GM23338 (cell line): ENCODE data around the gene HIF1AN. TPM values are rescaled to one million over a fixed set of nuclear protein-coding genes. Genes with fewer than 3 reads are reported as not detected.

Source experiments
- ATAC-seq: fragments of 200-7000 bp; cut with Tn5 transposase; 3 replicates; pipeline ENCODE4 v1.9.1; 2020
- DNase-seq: peaks from one replicate; pipeline ENCODE4 v3.0.0-alpha.2; 2015; ENCODE audit warnings: low spot score
- H2AFZ ChIP-seq: fragments of 200-600 bp; sonication (generic); 2 replicates; pipeline ENCODE4 v1.8.0; 2016; ENCODE audit warnings: antibody characterized with exemption, mild to moderate bottlenecking, moderate library complexity
- H3F3A ChIP-seq: fragments of 200-600 bp; sonication (generic); replicated peaks from 2 replicates; pipeline ENCODE4 v1.8.0; 2017; ENCODE audit warnings: antibody characterized with exemption, mixed run types, low read depth
- H3K27ac ChIP-seq: fragments of 200-600 bp; sonication (generic); 2 replicates; pipeline ENCODE4 v1.6.1; 2016; ENCODE audit warnings: low read depth
- H3K27me3 ChIP-seq: fragments of 200-600 bp; sonication (generic); 2 replicates; pipeline ENCODE4 v1.8.0; 2016; ENCODE audit warnings: mild to moderate bottlenecking, mixed run types, moderate library complexity; ENCODE audit not compliant: insufficient read depth
- H3K36me3 ChIP-seq: fragments of 200-600 bp; sonication (generic); 2 replicates; pipeline ENCODE4 v1.8.0; 2016; ENCODE audit warnings: mild to moderate bottlenecking; ENCODE audit not compliant: insufficient read depth
- H3K4me1 ChIP-seq: fragments of 200-600 bp; sonication (generic); 2 replicates; pipeline ENCODE4 v1.8.0; 2016; ENCODE audit warnings: mild to moderate bottlenecking, moderate library complexity; ENCODE audit not compliant: insufficient read depth
- H3K4me2 ChIP-seq: fragments of 200-600 bp; sonication (generic); 2 replicates; pipeline ENCODE4 v1.7.1; 2017; ENCODE audit warnings: mixed run types
- H3K4me3 ChIP-seq: fragments of 200-600 bp; sonication (generic); 2 replicates; pipeline ENCODE4 v1.6.1; 2016; ENCODE audit warnings: mixed run types
- H3K79me2 ChIP-seq: fragments of 200-600 bp; sonication (generic); replicated peaks from 2 replicates; pipeline ENCODE4 v1.8.0; 2017; ENCODE audit warnings: mild to moderate bottlenecking; ENCODE audit not compliant: insufficient read depth
- H3K9me2 ChIP-seq: fragments of 200-600 bp; sonication (generic); 2 replicates; pipeline ENCODE4 v1.8.0; 2017; ENCODE audit not compliant: insufficient read depth
- H4K20me1 ChIP-seq: fragments of 200-600 bp; sonication (generic); replicated peaks from 2 replicates; pipeline ENCODE4 v1.8.0; 2017; ENCODE audit warnings: mild to moderate bottlenecking; ENCODE audit not compliant: insufficient read depth
- H3K27ac Mint-ChIP-seq: 2 replicates; pipeline ENCODE4 v1.8.0; 2020; ENCODE audit warnings: inconsistent platforms, mild to moderate bottlenecking, moderate library complexity, mixed read lengths
- H3K27me3 Mint-ChIP-seq: 3 replicates; pipeline ENCODE4 v1.8.0; 2022; ENCODE audit warnings: low read depth, mild to moderate bottlenecking, moderate library complexity, mixed read lengths, inconsistent platforms; ENCODE audit not compliant: insufficient read depth, poor library complexity
- H3K36me3 Mint-ChIP-seq: 3 replicates; pipeline ENCODE4 v1.8.0; 2021; ENCODE audit warnings: low read depth, mild to moderate bottlenecking, inconsistent platforms, moderate library complexity, mixed read lengths
- H3K4me1 Mint-ChIP-seq: 3 replicates; pipeline ENCODE4 v1.8.0; 2020; ENCODE audit warnings: mild to moderate bottlenecking, inconsistent platforms, mixed read lengths
- H3K4me3 Mint-ChIP-seq: 3 replicates; pipeline ENCODE4 v1.8.0; 2021; ENCODE audit warnings: moderate library complexity, mild to moderate bottlenecking, inconsistent platforms, mixed read lengths
- H3K9me3 Mint-ChIP-seq: 3 replicates; pipeline ENCODE4 v1.8.0; 2020; ENCODE audit warnings: moderate library complexity, mild to moderate bottlenecking, inconsistent platforms, mixed read lengths
- CREB1 ChIP-seq: fragments of 250-450 bp; sonication (Bioruptor Pico); IDR thresholded peaks from 2 replicates; pipeline ENCODE4 v1.5.0; 2020; ENCODE audit warnings: low read depth, mild to moderate bottlenecking, moderate library complexity
- EZH2 ChIP-seq: fragments of 200-600 bp; sonication (generic); IDR thresholded peaks from one replicate; pipeline ENCODE4 v1.8.0; 2017; ENCODE audit warnings: antibody characterized with exemption, mild to moderate bottlenecking, low read depth; ENCODE audit not compliant: unreplicated experiment
- EZH2phosphoT487 ChIP-seq: fragments of 200-600 bp; sonication (generic); IDR thresholded peaks from one replicate; pipeline ENCODE4 v1.8.1; 2018; ENCODE audit warnings: antibody characterized with exemption; ENCODE audit not compliant: unreplicated experiment
- JUNB ChIP-seq: IDR thresholded peaks from one replicate; pipeline ENCODE4 v1.6.1; 2016; ENCODE audit warnings: antibody characterized with exemption; ENCODE audit not compliant: unreplicated experiment
- NANOG ChIP-seq: IDR thresholded peaks from 2 replicates; pipeline ENCODE4 v1.6.1; 2016; ENCODE audit warnings: antibody characterized with exemption, borderline replicate concordance
- POLR2AphosphoS5 ChIP-seq: IDR thresholded peaks from 2 replicates; pipeline ENCODE4 v1.6.1; 2016; ENCODE audit warnings: antibody characterized with exemption, low read depth
- STAT1 ChIP-seq: IDR thresholded peaks from one replicate; pipeline ENCODE4 v1.6.1; 2016; ENCODE audit warnings: antibody characterized with exemption; ENCODE audit not compliant: unreplicated experiment
- ZNF114 ChIP-seq: fragments of 250-450 bp; sonication (Bioruptor Pico); IDR thresholded peaks from 2 replicates; pipeline ENCODE4 v1.5.0; 2020; ENCODE audit warnings: mild to moderate bottlenecking, moderate library complexity
- ZNF331 ChIP-seq: fragments of 250-450 bp; sonication (Bioruptor Pico); IDR thresholded peaks from 2 replicates; pipeline ENCODE4 v1.5.0; 2020; ENCODE audit warnings: low read depth, mild to moderate bottlenecking, moderate library complexity
- polyA plus RNA-seq: library from polyadenylated mRNA; unstranded; fragments of >200 nt; fragmentation: Nextera tagmentation; extraction: Ambion mirVana; gene quantifications from 2 replicates; pipeline ENCODE4 v1.2.1, GENCODE V29; 2016
- total RNA-seq: library from RNA; depleted of rRNA; stranded (reverse); fragments of >200 nt; shearing (Covaris generic); gene quantifications from 2 replicates; pipeline ENCODE4 v1.2.3, GENCODE V29; 2014
- TF ChIP-seq, protein P1 (sequence below): IDR thresholded peaks from 2 replicates; pipeline ENCODE4 v1.6.1; 2016; ENCODE audit warnings: antibody characterized with exemption
- TF ChIP-seq, protein P2 (sequence below): fragments of 250-450 bp; sonication (Bioruptor Pico); IDR thresholded peaks from 2 replicates; pipeline ENCODE4 v1.5.0; 2020; ENCODE audit warnings: mild to moderate bottlenecking, moderate library complexity
- TF ChIP-seq, protein P3 (sequence below): IDR thresholded peaks from one replicate; pipeline ENCODE4 v1.6.1; 2018; ENCODE audit warnings: antibody characterized with exemption; ENCODE audit not compliant: unreplicated experiment
- TF ChIP-seq, protein P4 (sequence below), 2 experiments: fragments of 200-600 bp in 1 of 2; sonication (generic) in 1 of 2; conservative IDR thresholded peaks; 2 replicates each; pipeline versions ENCODE4 v1.5.1 to v1.6.1; 2016 to 2017; ENCODE audit warnings: antibody characterized with exemption in 2 of 2, low read depth in 2 of 2, mild to moderate bottlenecking in 2 of 2, moderate library complexity in 1 of 2

HIF1AN gene
- total and polyA plus RNA-seq, 2 experiments from 2014 or later = 9.9 to 26.3 TPM

DNA sequence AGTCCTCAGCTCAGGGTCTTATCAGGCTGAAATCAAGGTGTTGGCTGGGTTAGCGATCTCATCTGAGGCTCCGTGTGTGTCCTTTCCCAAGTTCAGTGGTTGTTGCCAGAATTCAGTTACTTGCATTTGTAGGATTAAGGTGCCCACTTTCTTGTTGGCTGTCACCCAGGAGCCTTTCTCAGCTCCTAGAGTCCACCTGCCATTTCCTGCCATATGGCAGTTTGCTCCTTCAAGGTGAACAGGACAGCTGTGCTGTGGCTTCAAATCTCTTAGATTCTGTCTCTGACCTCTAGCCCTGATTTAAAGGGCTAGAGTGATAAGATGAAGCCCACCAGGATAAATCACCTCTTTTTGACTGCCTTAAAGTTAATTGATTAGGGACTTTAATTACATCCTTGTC, 1.0 kb upstream of the HIF1AN start:
- H3K4me2 ChIP-seq = no peak overlapping the region
- H3K27me3 Mint-ChIP-seq = peaks cover 2% of the 10 kb centered on the region
- no peaks in the 10 kb centered on the region for H3K9me3 Mint-ChIP-seq
- H3K27ac ChIP-seq = no peak overlapping the region
- H3K79me2 ChIP-seq = peaks cover 38% of the 10 kb centered on the region
- peaks cover 12% of the 10 kb centered on the region for H3K4me1 Mint-ChIP-seq
- no peaks in the 10 kb centered on the region for H3K27me3 ChIP-seq
- H3F3A ChIP-seq = no peaks in the 10 kb centered on the region
- H3K36me3 ChIP-seq = peaks cover 15% of the 10 kb centered on the region
- no peak overlapping the region for H3K27ac Mint-ChIP-seq
- no peak overlapping the region for H3K4me3 Mint-ChIP-seq
- TF ChIP-seq POLR2AphosphoS5 (no peak), ZNF114 (CRISPR knock-in tag) (no peak), STAT1 (no peak), NANOG (no peak), CREB1 (CRISPR knock-in tag) (no peak), EZH2phosphoT487 (no peak), ZNF331 (CRISPR knock-in tag) (no peak), EZH2 (no peak), JUNB (no peak)
- TF ChIP-seq, protein P1, sequence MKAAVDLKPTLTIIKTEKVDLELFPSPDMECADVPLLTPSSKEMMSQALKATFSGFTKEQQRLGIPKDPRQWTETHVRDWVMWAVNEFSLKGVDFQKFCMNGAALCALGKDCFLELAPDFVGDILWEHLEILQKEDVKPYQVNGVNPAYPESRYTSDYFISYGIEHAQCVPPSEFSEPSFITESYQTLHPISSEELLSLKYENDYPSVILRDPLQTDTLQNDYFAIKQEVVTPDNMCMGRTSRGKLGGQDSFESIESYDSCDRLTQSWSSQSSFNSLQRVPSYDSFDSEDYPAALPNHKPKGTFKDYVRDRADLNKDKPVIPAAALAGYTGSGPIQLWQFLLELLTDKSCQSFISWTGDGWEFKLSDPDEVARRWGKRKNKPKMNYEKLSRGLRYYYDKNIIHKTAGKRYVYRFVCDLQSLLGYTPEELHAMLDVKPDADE = no peak
- TF ChIP-seq, protein P2, sequence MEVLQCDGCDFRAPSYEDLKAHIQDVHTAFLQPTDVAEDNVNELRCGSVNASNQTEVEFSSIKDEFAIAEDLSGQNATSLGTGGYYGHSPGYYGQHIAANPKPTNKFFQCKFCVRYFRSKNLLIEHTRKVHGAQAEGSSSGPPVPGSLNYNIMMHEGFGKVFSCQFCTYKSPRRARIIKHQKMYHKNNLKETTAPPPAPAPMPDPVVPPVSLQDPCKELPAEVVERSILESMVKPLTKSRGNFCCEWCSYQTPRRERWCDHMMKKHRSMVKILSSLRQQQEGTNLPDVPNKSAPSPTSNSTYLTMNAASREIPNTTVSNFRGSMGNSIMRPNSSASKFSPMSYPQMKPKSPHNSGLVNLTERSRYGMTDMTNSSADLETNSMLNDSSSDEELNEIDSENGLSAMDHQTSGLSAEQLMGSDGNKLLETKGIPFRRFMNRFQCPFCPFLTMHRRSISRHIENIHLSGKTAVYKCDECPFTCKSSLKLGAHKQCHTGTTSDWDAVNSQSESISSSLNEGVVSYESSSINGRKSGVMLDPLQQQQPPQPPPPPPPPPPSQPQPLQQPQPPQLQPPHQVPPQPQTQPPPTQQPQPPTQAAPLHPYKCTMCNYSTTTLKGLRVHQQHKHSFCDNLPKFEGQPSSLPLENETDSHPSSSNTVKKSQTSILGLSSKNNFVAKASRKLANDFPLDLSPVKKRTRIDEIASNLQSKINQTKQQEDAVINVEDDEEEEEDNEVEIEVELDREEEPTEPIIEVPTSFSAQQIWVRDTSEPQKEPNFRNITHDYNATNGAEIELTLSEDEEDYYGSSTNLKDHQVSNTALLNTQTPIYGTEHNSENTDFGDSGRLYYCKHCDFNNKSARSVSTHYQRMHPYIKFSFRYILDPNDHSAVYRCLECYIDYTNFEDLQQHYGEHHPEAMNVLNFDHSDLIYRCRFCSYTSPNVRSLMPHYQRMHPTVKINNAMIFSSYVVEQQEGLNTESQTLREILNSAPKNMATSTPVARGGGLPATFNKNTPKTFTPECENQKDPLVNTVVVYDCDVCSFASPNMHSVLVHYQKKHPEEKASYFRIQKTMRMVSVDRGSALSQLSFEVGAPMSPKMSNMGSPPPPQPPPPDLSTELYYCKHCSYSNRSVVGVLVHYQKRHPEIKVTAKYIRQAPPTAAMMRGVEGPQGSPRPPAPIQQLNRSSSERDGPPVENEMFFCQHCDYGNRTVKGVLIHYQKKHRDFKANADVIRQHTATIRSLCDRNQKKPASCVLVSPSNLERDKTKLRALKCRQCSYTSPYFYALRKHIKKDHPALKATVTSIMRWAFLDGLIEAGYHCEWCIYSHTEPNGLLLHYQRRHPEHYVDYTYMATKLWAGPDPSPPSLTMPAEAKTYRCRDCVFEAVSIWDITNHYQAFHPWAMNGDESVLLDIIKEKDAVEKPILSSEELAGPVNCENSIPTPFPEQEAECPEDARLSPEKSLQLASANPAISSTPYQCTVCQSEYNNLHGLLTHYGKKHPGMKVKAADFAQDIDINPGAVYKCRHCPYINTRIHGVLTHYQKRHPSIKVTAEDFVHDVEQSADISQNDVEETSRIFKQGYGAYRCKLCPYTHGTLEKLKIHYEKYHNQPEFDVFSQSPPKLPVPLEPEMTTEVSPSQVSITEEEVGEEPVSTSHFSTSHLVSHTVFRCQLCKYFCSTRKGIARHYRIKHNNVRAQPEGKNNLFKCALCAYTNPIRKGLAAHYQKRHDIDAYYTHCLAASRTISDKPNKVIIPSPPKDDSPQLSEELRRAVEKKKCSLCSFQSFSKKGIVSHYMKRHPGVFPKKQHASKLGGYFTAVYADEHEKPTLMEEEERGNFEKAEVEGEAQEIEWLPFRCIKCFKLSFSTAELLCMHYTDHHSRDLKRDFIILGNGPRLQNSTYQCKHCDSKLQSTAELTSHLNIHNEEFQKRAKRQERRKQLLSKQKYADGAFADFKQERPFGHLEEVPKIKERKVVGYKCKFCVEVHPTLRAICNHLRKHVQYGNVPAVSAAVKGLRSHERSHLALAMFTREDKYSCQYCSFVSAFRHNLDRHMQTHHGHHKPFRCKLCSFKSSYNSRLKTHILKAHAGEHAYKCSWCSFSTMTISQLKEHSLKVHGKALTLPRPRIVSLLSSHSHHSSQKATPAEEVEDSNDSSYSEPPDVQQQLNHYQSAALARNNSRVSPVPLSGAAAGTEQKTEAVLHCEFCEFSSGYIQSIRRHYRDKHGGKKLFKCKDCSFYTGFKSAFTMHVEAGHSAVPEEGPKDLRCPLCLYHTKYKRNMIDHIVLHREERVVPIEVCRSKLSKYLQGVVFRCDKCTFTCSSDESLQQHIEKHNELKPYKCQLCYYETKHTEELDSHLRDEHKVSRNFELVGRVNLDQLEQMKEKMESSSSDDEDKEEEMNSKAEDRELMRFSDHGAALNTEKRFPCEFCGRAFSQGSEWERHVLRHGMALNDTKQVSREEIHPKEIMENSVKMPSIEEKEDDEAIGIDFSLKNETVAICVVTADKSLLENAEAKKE = no peak
- TF ChIP-seq, protein P3, sequence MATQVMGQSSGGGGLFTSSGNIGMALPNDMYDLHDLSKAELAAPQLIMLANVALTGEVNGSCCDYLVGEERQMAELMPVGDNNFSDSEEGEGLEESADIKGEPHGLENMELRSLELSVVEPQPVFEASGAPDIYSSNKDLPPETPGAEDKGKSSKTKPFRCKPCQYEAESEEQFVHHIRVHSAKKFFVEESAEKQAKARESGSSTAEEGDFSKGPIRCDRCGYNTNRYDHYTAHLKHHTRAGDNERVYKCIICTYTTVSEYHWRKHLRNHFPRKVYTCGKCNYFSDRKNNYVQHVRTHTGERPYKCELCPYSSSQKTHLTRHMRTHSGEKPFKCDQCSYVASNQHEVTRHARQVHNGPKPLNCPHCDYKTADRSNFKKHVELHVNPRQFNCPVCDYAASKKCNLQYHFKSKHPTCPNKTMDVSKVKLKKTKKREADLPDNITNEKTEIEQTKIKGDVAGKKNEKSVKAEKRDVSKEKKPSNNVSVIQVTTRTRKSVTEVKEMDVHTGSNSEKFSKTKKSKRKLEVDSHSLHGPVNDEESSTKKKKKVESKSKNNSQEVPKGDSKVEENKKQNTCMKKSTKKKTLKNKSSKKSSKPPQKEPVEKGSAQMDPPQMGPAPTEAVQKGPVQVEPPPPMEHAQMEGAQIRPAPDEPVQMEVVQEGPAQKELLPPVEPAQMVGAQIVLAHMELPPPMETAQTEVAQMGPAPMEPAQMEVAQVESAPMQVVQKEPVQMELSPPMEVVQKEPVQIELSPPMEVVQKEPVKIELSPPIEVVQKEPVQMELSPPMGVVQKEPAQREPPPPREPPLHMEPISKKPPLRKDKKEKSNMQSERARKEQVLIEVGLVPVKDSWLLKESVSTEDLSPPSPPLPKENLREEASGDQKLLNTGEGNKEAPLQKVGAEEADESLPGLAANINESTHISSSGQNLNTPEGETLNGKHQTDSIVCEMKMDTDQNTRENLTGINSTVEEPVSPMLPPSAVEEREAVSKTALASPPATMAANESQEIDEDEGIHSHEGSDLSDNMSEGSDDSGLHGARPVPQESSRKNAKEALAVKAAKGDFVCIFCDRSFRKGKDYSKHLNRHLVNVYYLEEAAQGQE = no peak
- TF ChIP-seq, protein P4, sequence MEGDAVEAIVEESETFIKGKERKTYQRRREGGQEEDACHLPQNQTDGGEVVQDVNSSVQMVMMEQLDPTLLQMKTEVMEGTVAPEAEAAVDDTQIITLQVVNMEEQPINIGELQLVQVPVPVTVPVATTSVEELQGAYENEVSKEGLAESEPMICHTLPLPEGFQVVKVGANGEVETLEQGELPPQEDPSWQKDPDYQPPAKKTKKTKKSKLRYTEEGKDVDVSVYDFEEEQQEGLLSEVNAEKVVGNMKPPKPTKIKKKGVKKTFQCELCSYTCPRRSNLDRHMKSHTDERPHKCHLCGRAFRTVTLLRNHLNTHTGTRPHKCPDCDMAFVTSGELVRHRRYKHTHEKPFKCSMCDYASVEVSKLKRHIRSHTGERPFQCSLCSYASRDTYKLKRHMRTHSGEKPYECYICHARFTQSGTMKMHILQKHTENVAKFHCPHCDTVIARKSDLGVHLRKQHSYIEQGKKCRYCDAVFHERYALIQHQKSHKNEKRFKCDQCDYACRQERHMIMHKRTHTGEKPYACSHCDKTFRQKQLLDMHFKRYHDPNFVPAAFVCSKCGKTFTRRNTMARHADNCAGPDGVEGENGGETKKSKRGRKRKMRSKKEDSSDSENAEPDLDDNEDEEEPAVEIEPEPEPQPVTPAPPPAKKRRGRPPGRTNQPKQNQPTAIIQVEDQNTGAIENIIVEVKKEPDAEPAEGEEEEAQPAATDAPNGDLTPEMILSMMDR (conservative IDR thresholded peaks at IDR 0.05; ENCODE audit: low read depth in 2 of 2) = no peak
- H2AFZ ChIP-seq = peak overlapping the region; percentile 79; the same call in 1 of the 2 replicates
- peaks cover 20% of the 10 kb centered on the region for H3K4me1 ChIP-seq
- H3K36me3 Mint-ChIP-seq = peaks cover 28% of the 10 kb centered on the region
- H3K4me3 ChIP-seq = no peak overlapping the region
- ATAC-seq = no peak
- peaks cover 23% of the 10 kb centered on the region for H4K20me1 ChIP-seq
- no peak for DNase-seq
- no peaks in the 10 kb centered on the region for H3K9me2 ChIP-seq
